GM13977 (cell line): ENCODE results near the gene ISLR2.

Experiments used
- DNase-seq: peaks from one replicate; pipeline ENCODE4 v3.0.0; 2012; ENCODE audit warnings: low spot score
- in situ Hi-C: fragments of 300-500 bp; cut with MboI; formaldehyde crosslinking; loops from one replicate; pipeline ENCODE4 v1.12.0; 2022; ENCODE audit warnings: low sequenced_read_pairs, low pct_unique_long_range_greater_than_20kb, mixed read lengths, inconsistent platforms; ENCODE audit not compliant: unreplicated experiment
- TF ChIP-seq, protein P1 (sequence below): IDR thresholded peaks from 2 replicates; pipeline ENCODE4 v1.5.1; 2012; ENCODE audit warnings: mild to moderate bottlenecking, control low read depth; ENCODE audit not compliant: insufficient read depth; ENCODE audit errors: extremely low read depth, missing control alignments

The ISLR2 gene

DNA sequence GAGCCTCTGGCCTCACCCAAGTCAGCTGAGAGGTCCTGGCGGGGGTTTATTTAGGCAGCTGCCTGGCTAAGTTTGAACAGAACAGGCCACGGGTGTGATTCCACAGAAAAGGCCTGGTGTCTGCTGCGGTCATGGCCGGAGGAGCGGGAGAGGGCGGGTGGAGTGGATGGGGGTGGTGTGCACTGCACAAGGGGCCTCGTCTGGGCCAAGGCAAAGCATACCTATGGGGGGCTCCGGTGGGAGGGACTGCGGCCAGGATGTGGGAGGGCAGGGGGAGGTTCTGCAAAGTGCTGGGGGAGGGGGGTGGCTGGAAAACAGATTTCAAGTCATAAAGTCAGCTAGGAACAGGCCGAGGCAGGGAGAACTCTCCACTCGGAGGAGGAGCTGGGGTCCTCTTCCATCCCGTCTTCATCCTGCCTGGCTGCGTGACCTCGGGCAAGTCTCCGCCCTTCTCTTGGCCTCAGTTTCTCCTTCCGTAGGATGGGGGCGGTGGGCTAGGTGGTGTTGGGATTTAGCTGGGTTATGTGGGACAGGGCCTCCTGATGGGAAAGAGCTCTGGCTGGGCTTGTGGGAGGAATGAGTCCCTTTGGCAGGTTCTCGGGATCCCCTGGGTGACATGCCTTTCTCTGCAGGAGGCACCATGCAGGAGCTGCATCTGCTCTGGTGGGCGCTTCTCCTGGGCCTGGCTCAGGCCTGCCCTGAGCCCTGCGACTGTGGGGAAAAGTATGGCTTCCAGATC is 44.0 kb downstream of the ISLR2 start:
- DNase-seq = no peak
- TF ChIP-seq, protein P1, sequence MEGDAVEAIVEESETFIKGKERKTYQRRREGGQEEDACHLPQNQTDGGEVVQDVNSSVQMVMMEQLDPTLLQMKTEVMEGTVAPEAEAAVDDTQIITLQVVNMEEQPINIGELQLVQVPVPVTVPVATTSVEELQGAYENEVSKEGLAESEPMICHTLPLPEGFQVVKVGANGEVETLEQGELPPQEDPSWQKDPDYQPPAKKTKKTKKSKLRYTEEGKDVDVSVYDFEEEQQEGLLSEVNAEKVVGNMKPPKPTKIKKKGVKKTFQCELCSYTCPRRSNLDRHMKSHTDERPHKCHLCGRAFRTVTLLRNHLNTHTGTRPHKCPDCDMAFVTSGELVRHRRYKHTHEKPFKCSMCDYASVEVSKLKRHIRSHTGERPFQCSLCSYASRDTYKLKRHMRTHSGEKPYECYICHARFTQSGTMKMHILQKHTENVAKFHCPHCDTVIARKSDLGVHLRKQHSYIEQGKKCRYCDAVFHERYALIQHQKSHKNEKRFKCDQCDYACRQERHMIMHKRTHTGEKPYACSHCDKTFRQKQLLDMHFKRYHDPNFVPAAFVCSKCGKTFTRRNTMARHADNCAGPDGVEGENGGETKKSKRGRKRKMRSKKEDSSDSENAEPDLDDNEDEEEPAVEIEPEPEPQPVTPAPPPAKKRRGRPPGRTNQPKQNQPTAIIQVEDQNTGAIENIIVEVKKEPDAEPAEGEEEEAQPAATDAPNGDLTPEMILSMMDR = no peak
- in situ Hi-C loops = no loop called here

DNA sequence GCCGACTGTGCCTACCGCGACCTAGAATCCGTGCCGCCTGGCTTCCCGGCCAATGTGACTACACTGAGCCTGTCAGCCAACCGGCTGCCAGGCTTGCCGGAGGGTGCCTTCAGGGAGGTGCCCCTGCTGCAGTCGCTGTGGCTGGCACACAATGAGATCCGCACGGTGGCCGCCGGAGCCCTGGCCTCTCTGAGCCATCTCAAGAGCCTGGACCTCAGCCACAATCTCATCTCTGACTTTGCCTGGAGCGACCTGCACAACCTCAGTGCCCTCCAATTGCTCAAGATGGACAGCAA is 44.5 kb downstream of the ISLR2 start:
- TF ChIP-seq, protein P1 = no peak
- no peak for DNase-seq
- in situ Hi-C loops = no loop called here

GRCh38 chr15:74175271-74176191 is 45.1 kb downstream of the ISLR2 start:
- DNase-seq = no peak
- in situ Hi-C loops = no loop called here
- TF ChIP-seq, protein P1 = no peak

DNA sequence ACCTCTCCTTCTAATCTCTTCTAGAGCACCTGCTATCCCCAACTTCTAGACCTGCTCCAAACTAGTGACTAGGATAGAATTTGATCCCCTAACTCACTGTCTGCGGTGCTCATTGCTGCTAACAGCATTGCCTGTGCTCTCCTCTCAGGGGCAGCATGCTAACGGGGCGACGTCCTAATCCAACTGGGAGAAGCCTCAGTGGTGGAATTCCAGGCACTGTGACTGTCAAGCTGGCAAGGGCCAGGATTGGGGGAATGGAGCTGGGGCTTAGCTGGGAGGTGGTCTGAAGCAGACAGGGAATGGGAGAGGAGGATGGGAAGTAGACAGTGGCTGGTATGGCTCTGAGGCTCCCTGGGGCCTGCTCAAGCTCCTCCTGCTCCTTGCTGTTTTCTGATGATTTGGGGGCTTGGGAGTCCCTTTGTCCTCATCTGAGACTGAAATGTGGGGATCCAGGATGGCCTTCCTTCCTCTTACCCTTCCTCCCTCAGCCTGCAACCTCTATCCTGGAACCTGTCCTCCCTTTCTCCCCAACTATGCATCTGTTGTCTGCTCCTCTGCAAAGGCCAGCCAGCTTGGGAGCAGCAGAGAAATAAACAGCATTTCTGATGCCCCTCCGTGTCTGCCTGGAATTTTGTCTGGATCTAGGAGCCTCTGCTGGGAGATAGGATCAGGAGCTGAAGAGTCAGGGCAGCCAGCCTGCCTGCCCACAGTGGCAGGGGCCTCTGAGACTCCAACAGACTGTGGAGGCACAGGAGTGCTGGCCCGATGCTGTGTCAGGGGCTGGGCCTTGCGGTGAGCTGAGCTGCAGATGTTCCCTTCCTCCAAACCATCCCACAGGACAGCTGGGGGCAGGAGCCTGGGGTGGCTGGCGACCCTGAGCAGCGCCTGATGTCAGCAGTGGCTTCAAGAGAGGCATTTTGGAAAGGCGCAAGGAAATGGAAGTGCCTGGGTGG is 46.2 kb downstream of the ISLR2 start:
- in situ Hi-C loops = no loop called here
- TF ChIP-seq, protein P1 = no peak
- no peak for DNase-seq

- in situ Hi-C loops = no loop called here
- TF ChIP-seq, protein P1 = no peak
- no peak for DNase-seq
Measured at GRCh38 chr15:74178326-74179100, 48.1 kb downstream of the ISLR2 start.
